OCI-LY7 (cell line): ENCODE measurements around the gene CDC42BPB. TPM values are rescaled to one million over a fixed set of nuclear protein-coding genes. Genes with fewer than 3 reads are reported as not detected.

Experiments
- BruUV-seq: library from RNA; stranded (reverse); fragments of 400-500 nt; replicated peaks from 2 replicates; lab custom pipeline; 2021; lab: Mats Ljungman, UMichigan
- CTCF ChIA-PET: fragments of 300-600 bp; sonication (Branson Sonifier 250); formaldehyde crosslinking; loops from one replicate; lab custom pipeline; 2022; ENCODE audit warnings: antibody characterized with exemption; ENCODE audit not compliant: unreplicated experiment; lab: Charles Lee
- POLR2A ChIA-PET: fragments of 300-600 bp; sonication (Branson Sonifier 250); formaldehyde crosslinking; loops from one replicate; lab custom pipeline; 2022; ENCODE audit warnings: antibody characterized with exemption; lab: Charles Lee
- DNase-seq: peaks from one replicate; pipeline ENCODE4 v3.0.0-alpha.2; 2015; ENCODE audit warnings: low spot score
- H2AFZ ChIP-seq: fragments of 200-600 bp; sonication (generic), shearing (Covaris generic); 2 replicates; pipeline ENCODE4 v1.6.1; 2014; ENCODE audit warnings: mild to moderate bottlenecking, antibody characterized with exemption, low read length, moderate library complexity
- H3K27ac ChIP-seq: fragments of 200-600 bp; sonication (generic); 2 replicates; pipeline ENCODE4 v1.5.1; 2014; ENCODE audit warnings: mixed run types, low read depth, mild to moderate bottlenecking, moderate library complexity, low read length, inconsistent platforms; ENCODE audit not compliant: poor library complexity, severe bottlenecking
- H3K36me3 ChIP-seq: fragments of 200-600 bp; sonication (generic); 2 replicates; pipeline ENCODE4 v1.6.1; 2014; ENCODE audit warnings: mild to moderate bottlenecking, antibody characterized with exemption, low read length, moderate library complexity, mixed read lengths; ENCODE audit not compliant: insufficient read depth
- H3K4me1 ChIP-seq: fragments of 200-600 bp; sonication (generic); 2 replicates; pipeline ENCODE4 v1.5.1; 2014; ENCODE audit warnings: mild to moderate bottlenecking, low read length; ENCODE audit not compliant: insufficient read depth, poor library complexity, severe bottlenecking
- H3K4me2 ChIP-seq: fragments of 200-600 bp; sonication (generic); 2 replicates; pipeline ENCODE4 v1.6.1; 2014; ENCODE audit warnings: mild to moderate bottlenecking, low read length
- H3K4me3 ChIP-seq: fragments of 200-600 bp; sonication (generic); 2 replicates; pipeline ENCODE4 v1.5.1; 2014; ENCODE audit warnings: mild to moderate bottlenecking, low read depth, low read length; ENCODE audit not compliant: poor library complexity, severe bottlenecking
- H3K79me2 ChIP-seq: fragments of 200-600 bp; sonication (generic); 2 replicates; pipeline ENCODE4 v1.6.1; 2016; ENCODE audit warnings: low read depth, mild to moderate bottlenecking, low read length, moderate library complexity, mixed read lengths; ENCODE audit not compliant: insufficient read depth
- H3K9me2 ChIP-seq: fragments of 200-600 bp; sonication (generic); 2 replicates; pipeline ENCODE4 v1.6.1; 2016; ENCODE audit warnings: mild to moderate bottlenecking, low read length, mixed read lengths; ENCODE audit not compliant: insufficient read depth
- H3K9me3 ChIP-seq: fragments of 200-600 bp; sonication (generic); 2 replicates; pipeline ENCODE4 v1.6.1; 2014; ENCODE audit warnings: mild to moderate bottlenecking, mixed run types, low read length, mixed read lengths
- H4K20me1 ChIP-seq: fragments of 200-600 bp; sonication (generic); 2 replicates; pipeline ENCODE4 v1.6.1; 2014; ENCODE audit warnings: mild to moderate bottlenecking, antibody characterized with exemption, low read length, moderate library complexity, mixed read lengths; ENCODE audit not compliant: insufficient read depth
- EZH2phosphoT487 ChIP-seq: fragments of 200-600 bp; sonication (generic); IDR thresholded peaks from 2 replicates; pipeline ENCODE4 v1.6.1; 2018; ENCODE audit warnings: low read depth, borderline replicate concordance, mild to moderate bottlenecking, mixed run types, antibody characterized with exemption, low read length, moderate library complexity, mixed read lengths
- intact Hi-C: fragments of 100-400 bp; cut with micrococcal nuclease; formaldehyde crosslinking; loops from one replicate; pipeline ENCODE4 v1.10.0; 2022; ENCODE audit not compliant: unreplicated experiment
- total RNA-seq, 2 experiments: library from RNA; depleted of rRNA in 1 of 2; stranded (reverse); fragments of >200 nt in 1 of 2; shearing (Covaris generic) in 1 of 2; gene quantifications; 2 replicates each; pipeline ENCODE4 v1.2.3, GENCODE V29; 2014 to 2022
- TF ChIP-seq, protein P1 (sequence below): fragments of 200-600 bp; sonication (generic); conservative IDR thresholded peaks from 2 replicates; pipeline ENCODE4 v1.5.1; 2014; ENCODE audit warnings: mild to moderate bottlenecking, antibody characterized with exemption, low read length, moderate library complexity, mixed read lengths

CDC42BPB gene
- total RNA-seq, 2 experiments from 2014 or later = 0.03 to 0.46 TPM

DNA sequence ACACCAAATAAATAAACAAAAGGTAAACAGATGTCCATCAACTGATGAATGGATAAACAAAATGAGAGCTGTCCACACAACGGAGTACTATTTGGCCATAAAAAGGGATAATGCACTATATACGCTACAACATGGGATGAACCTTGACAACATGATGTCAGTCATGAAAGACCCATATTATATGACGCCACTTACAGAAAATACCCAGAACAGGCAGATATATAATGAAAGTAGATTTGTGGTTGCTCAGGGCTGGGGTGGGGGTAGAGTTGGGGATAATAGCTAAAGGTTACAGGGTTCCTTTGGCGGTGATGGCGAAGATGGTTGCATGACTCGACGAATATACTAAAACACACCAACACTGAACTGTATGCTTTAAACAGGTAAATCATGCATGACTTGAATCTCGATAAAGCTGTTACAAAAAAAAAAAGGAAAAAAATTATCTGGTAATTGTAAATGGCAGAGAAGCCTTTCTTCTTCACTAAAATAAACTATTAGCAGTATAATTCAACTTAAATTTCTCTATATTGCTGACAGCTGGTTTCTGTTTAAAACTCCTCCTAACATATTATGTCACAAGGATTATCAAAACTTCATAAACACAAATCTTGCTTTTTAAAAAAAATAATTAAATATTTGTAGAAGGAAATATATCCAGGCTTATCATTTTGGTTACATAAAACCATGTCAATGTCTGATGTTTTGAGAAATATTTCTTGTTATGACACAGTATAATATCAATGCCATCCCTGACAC lies 13.9 kb downstream of the CDC42BPB start:
- Histone ChIP-seq H4K20me1 (no peaks in the 10 kb centered on the region), H3K9me2 (no peaks in the 10 kb centered on the region), H3K79me2 (no peaks in the 10 kb centered on the region), H2AFZ (no peak overlapping the region), H3K4me1 (peaks cover 4% of the 10 kb centered on the region), H3K4me3 (no peak overlapping the region), H3K27ac (no peak overlapping the region), H3K36me3 (no peaks in the 10 kb centered on the region), H3K4me2 (no peak overlapping the region), H3K9me3 (no peaks in the 10 kb centered on the region)
- ChIA-PET POLR2A (interaction anchor here (0.6 to 0.7 kb wide), 3 partner anchors 11 to 315 kb away, joined by 3 to 4 read pairs (median 4); no protein-coding TSS in a partner anchor), CTCF (no interaction called here)
- intact Hi-C loops = no loop called here
- no TSS peak for BruUV-seq
- DNase-seq = no peak
- TF ChIP-seq, protein P1, sequence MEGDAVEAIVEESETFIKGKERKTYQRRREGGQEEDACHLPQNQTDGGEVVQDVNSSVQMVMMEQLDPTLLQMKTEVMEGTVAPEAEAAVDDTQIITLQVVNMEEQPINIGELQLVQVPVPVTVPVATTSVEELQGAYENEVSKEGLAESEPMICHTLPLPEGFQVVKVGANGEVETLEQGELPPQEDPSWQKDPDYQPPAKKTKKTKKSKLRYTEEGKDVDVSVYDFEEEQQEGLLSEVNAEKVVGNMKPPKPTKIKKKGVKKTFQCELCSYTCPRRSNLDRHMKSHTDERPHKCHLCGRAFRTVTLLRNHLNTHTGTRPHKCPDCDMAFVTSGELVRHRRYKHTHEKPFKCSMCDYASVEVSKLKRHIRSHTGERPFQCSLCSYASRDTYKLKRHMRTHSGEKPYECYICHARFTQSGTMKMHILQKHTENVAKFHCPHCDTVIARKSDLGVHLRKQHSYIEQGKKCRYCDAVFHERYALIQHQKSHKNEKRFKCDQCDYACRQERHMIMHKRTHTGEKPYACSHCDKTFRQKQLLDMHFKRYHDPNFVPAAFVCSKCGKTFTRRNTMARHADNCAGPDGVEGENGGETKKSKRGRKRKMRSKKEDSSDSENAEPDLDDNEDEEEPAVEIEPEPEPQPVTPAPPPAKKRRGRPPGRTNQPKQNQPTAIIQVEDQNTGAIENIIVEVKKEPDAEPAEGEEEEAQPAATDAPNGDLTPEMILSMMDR = no peak
- TF ChIP-seq EZH2phosphoT487 = no peak

DNA sequence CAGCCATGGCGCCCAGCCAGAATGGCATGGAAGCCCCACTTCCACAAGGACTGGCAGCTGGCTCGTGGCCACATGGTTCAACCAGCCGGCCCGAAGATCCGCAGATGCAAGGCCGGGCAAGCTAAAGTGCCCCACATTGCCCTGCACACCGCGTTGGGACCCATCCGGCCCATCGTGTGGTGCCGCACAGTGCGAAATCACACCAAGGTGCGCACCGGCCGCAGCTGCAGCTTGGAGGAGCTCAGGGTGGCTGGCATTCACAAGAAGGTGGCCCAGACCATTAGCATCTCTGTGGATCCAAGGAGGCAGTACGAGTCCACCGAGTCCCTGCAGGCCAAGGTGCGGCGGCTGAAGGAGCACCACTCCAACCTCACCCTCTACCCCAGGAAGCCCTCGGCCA lies 15.9 kb downstream of the CDC42BPB start:
- no peak overlapping the region for H3K4me3 ChIP-seq
- H2AFZ ChIP-seq = no peak overlapping the region
- ChIA-PET CTCF (no interaction called here), POLR2A (no interaction called here)
- intact Hi-C loops = no loop called here
- BruUV-seq = no TSS peak
- H3K36me3 ChIP-seq = no peaks in the 10 kb centered on the region
- H3K9me2 ChIP-seq = no peaks in the 10 kb centered on the region
- TF ChIP-seq EZH2phosphoT487 = no peak
- TF ChIP-seq, protein P1 = no peak
- no peak overlapping the region for H3K27ac ChIP-seq
- no peaks in the 10 kb centered on the region for H4K20me1 ChIP-seq
- no peaks in the 10 kb centered on the region for H3K9me3 ChIP-seq
- no peak overlapping the region for H3K4me2 ChIP-seq
- DNase-seq = no peak
- peaks cover 4% of the 10 kb centered on the region for H3K4me1 ChIP-seq
- no peaks in the 10 kb centered on the region for H3K79me2 ChIP-seq

DNA sequence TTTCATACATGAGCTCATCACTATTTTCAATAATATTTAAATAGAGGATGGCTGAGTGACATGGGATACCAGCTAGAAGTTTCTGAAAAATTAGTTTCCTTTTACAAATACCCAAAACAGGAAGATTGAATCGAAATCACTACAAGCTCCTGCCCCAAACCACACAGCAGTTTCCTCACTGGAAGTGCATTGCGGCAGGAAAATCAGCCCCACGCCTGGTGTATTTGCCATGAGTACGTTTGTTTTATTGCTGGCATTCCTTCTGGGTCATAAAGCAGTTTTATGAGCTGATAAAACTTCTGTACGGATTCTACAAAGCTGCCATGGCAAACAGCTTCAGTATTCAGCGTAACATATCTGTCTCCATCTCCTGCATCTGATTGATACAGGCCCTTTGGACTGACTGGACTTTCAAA lies 23.7 kb downstream of the CDC42BPB start:
- Histone ChIP-seq H3K9me2 (no peaks in the 10 kb centered on the region), H3K4me1 (no peaks in the 10 kb centered on the region), H3K36me3 (no peaks in the 10 kb centered on the region), H2AFZ (no peak overlapping the region), H3K79me2 (no peaks in the 10 kb centered on the region), H4K20me1 (no peaks in the 10 kb centered on the region), H3K9me3 (no peaks in the 10 kb centered on the region), H3K4me2 (no peak overlapping the region), H3K27ac (no peak overlapping the region), H3K4me3 (no peak overlapping the region)
- CTCF ChIA-PET = no interaction called here
- BruUV-seq = no TSS peak
- TF ChIP-seq, protein P1 = no peak
- no peak for TF ChIP-seq EZH2phosphoT487
- intact Hi-C loops = no loop called here
- DNase-seq = no peak
- POLR2A ChIA-PET = no interaction called here
